GM23338 (cell line): ENCODE data around the gene SFR1. TPM values are rescaled to one million over a fixed set of nuclear protein-coding genes. Genes with fewer than 3 reads are reported as not detected.

Source experiments
- ATAC-seq: fragments of 200-7000 bp; cut with Tn5 transposase; 3 replicates; pipeline ENCODE4 v1.9.1; 2020
- DNase-seq: peaks from one replicate; pipeline ENCODE4 v3.0.0-alpha.2; 2015; ENCODE audit warnings: low spot score
- H2AFZ ChIP-seq: fragments of 200-600 bp; sonication (generic); 2 replicates; pipeline ENCODE4 v1.8.0; 2016; ENCODE audit warnings: antibody characterized with exemption, mild to moderate bottlenecking, moderate library complexity
- H3F3A ChIP-seq: fragments of 200-600 bp; sonication (generic); replicated peaks from 2 replicates; pipeline ENCODE4 v1.8.0; 2017; ENCODE audit warnings: antibody characterized with exemption, mixed run types, low read depth
- H3K27ac ChIP-seq: fragments of 200-600 bp; sonication (generic); 2 replicates; pipeline ENCODE4 v1.6.1; 2016; ENCODE audit warnings: low read depth
- H3K27me3 ChIP-seq: fragments of 200-600 bp; sonication (generic); 2 replicates; pipeline ENCODE4 v1.8.0; 2016; ENCODE audit warnings: mild to moderate bottlenecking, mixed run types, moderate library complexity; ENCODE audit not compliant: insufficient read depth
- H3K36me3 ChIP-seq: fragments of 200-600 bp; sonication (generic); 2 replicates; pipeline ENCODE4 v1.8.0; 2016; ENCODE audit warnings: mild to moderate bottlenecking; ENCODE audit not compliant: insufficient read depth
- H3K4me1 ChIP-seq: fragments of 200-600 bp; sonication (generic); 2 replicates; pipeline ENCODE4 v1.8.0; 2016; ENCODE audit warnings: mild to moderate bottlenecking, moderate library complexity; ENCODE audit not compliant: insufficient read depth
- H3K4me2 ChIP-seq: fragments of 200-600 bp; sonication (generic); 2 replicates; pipeline ENCODE4 v1.7.1; 2017; ENCODE audit warnings: mixed run types
- H3K4me3 ChIP-seq: fragments of 200-600 bp; sonication (generic); 2 replicates; pipeline ENCODE4 v1.6.1; 2016; ENCODE audit warnings: mixed run types
- H3K79me2 ChIP-seq: fragments of 200-600 bp; sonication (generic); replicated peaks from 2 replicates; pipeline ENCODE4 v1.8.0; 2017; ENCODE audit warnings: mild to moderate bottlenecking; ENCODE audit not compliant: insufficient read depth
- H3K9me2 ChIP-seq: fragments of 200-600 bp; sonication (generic); 2 replicates; pipeline ENCODE4 v1.8.0; 2017; ENCODE audit not compliant: insufficient read depth
- H4K20me1 ChIP-seq: fragments of 200-600 bp; sonication (generic); replicated peaks from 2 replicates; pipeline ENCODE4 v1.8.0; 2017; ENCODE audit warnings: mild to moderate bottlenecking; ENCODE audit not compliant: insufficient read depth
- H3K27ac Mint-ChIP-seq: 2 replicates; pipeline ENCODE4 v1.8.0; 2020; ENCODE audit warnings: inconsistent platforms, mild to moderate bottlenecking, moderate library complexity, mixed read lengths
- H3K27me3 Mint-ChIP-seq: 3 replicates; pipeline ENCODE4 v1.8.0; 2022; ENCODE audit warnings: low read depth, mild to moderate bottlenecking, moderate library complexity, mixed read lengths, inconsistent platforms; ENCODE audit not compliant: insufficient read depth, poor library complexity
- H3K36me3 Mint-ChIP-seq: 3 replicates; pipeline ENCODE4 v1.8.0; 2021; ENCODE audit warnings: low read depth, mild to moderate bottlenecking, inconsistent platforms, moderate library complexity, mixed read lengths
- H3K4me1 Mint-ChIP-seq: 3 replicates; pipeline ENCODE4 v1.8.0; 2020; ENCODE audit warnings: mild to moderate bottlenecking, inconsistent platforms, mixed read lengths
- H3K4me3 Mint-ChIP-seq: 3 replicates; pipeline ENCODE4 v1.8.0; 2021; ENCODE audit warnings: moderate library complexity, mild to moderate bottlenecking, inconsistent platforms, mixed read lengths
- H3K9me3 Mint-ChIP-seq: 3 replicates; pipeline ENCODE4 v1.8.0; 2020; ENCODE audit warnings: moderate library complexity, mild to moderate bottlenecking, inconsistent platforms, mixed read lengths
- CREB1 ChIP-seq: fragments of 250-450 bp; sonication (Bioruptor Pico); IDR thresholded peaks from 2 replicates; pipeline ENCODE4 v1.5.0; 2020; ENCODE audit warnings: low read depth, mild to moderate bottlenecking, moderate library complexity
- EZH2 ChIP-seq: fragments of 200-600 bp; sonication (generic); IDR thresholded peaks from one replicate; pipeline ENCODE4 v1.8.0; 2017; ENCODE audit warnings: antibody characterized with exemption, mild to moderate bottlenecking, low read depth; ENCODE audit not compliant: unreplicated experiment
- JUNB ChIP-seq: IDR thresholded peaks from one replicate; pipeline ENCODE4 v1.6.1; 2016; ENCODE audit warnings: antibody characterized with exemption; ENCODE audit not compliant: unreplicated experiment
- NANOG ChIP-seq: IDR thresholded peaks from 2 replicates; pipeline ENCODE4 v1.6.1; 2016; ENCODE audit warnings: antibody characterized with exemption, borderline replicate concordance
- POLR2AphosphoS5 ChIP-seq: IDR thresholded peaks from 2 replicates; pipeline ENCODE4 v1.6.1; 2016; ENCODE audit warnings: antibody characterized with exemption, low read depth
- ZNF114 ChIP-seq: fragments of 250-450 bp; sonication (Bioruptor Pico); IDR thresholded peaks from 2 replicates; pipeline ENCODE4 v1.5.0; 2020; ENCODE audit warnings: mild to moderate bottlenecking, moderate library complexity
- ZNF331 ChIP-seq: fragments of 250-450 bp; sonication (Bioruptor Pico); IDR thresholded peaks from 2 replicates; pipeline ENCODE4 v1.5.0; 2020; ENCODE audit warnings: low read depth, mild to moderate bottlenecking, moderate library complexity
- polyA plus RNA-seq: library from polyadenylated mRNA; unstranded; fragments of >200 nt; fragmentation: Nextera tagmentation; extraction: Ambion mirVana; gene quantifications from 2 replicates; pipeline ENCODE4 v1.2.1, GENCODE V29; 2016
- total RNA-seq: library from RNA; depleted of rRNA; stranded (reverse); fragments of >200 nt; shearing (Covaris generic); gene quantifications from 2 replicates; pipeline ENCODE4 v1.2.3, GENCODE V29; 2014
- TF ChIP-seq, protein P1 (sequence below), 2 experiments: fragments of 200-600 bp in 1 of 2; sonication (generic) in 1 of 2; conservative IDR thresholded peaks; 2 replicates each; pipeline versions ENCODE4 v1.5.1 to v1.6.1; 2016 to 2017; ENCODE audit warnings: antibody characterized with exemption in 2 of 2, low read depth in 2 of 2, mild to moderate bottlenecking in 2 of 2, moderate library complexity in 1 of 2
- TF ChIP-seq, protein P2 (sequence below): IDR thresholded peaks from 2 replicates; pipeline ENCODE4 v1.6.1; 2016; ENCODE audit warnings: antibody characterized with exemption
- TF ChIP-seq, protein P3 (sequence below): IDR thresholded peaks from one replicate; pipeline ENCODE4 v1.6.1; 2018; ENCODE audit warnings: antibody characterized with exemption; ENCODE audit not compliant: unreplicated experiment

Gene SFR1
- total and polyA plus RNA-seq, 2 experiments from 2014 or later: 8.3 to 13.0 TPM

DNA sequence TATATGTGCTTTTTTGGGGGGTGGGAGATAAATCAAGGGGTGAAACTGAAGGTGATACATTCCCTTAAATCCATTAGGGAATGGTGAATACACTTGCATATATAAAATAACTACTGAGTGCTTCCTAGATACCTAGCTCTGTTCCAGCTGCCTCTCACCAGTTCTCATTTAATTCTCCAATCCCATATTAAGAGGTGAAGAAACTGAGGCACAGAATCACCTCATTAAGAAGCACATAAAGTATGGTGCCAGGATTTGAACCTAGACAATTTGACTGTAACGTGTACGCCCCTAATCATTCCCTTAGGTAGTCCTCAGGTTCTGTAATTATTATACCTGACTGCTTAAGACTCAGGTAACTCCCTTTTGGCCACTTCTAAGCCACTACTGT lies 1.5 kb upstream of the SFR1 start:
- Mint-ChIP-seq H3K27me3 (peaks cover 8% of the 10 kb centered on the region), H3K4me1 (peaks cover 25% of the 10 kb centered on the region), H3K9me3 (no peaks in the 10 kb centered on the region), H3K4me3 (peak overlapping the region; percentile 89), H3K27ac (peak overlapping the region; percentile 100), H3K36me3 (peaks cover 4% of the 10 kb centered on the region)
- Histone ChIP-seq H3K79me2 (no peaks in the 10 kb centered on the region), H3K4me3 (peak overlapping the region; percentile 75), H3F3A (peaks cover 4% of the 10 kb centered on the region; the same call in 1 of the 2 replicates), H3K36me3 (no peaks in the 10 kb centered on the region), H3K4me1 (peaks cover 14% of the 10 kb centered on the region; the same call in 1 of the 2 replicates), H3K27me3 (no peaks in the 10 kb centered on the region), H3K27ac (peak overlapping the region; percentile 100), H3K4me2 (peak overlapping the region; percentile 91), H4K20me1 (no peaks in the 10 kb centered on the region), H2AFZ (peak overlapping the region; percentile 49; the same call in 1 of the 2 replicates), H3K9me2 (no peaks in the 10 kb centered on the region)
- DNase-seq: no peak
- no peak for ATAC-seq
- TF ChIP-seq, protein P1, sequence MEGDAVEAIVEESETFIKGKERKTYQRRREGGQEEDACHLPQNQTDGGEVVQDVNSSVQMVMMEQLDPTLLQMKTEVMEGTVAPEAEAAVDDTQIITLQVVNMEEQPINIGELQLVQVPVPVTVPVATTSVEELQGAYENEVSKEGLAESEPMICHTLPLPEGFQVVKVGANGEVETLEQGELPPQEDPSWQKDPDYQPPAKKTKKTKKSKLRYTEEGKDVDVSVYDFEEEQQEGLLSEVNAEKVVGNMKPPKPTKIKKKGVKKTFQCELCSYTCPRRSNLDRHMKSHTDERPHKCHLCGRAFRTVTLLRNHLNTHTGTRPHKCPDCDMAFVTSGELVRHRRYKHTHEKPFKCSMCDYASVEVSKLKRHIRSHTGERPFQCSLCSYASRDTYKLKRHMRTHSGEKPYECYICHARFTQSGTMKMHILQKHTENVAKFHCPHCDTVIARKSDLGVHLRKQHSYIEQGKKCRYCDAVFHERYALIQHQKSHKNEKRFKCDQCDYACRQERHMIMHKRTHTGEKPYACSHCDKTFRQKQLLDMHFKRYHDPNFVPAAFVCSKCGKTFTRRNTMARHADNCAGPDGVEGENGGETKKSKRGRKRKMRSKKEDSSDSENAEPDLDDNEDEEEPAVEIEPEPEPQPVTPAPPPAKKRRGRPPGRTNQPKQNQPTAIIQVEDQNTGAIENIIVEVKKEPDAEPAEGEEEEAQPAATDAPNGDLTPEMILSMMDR (conservative IDR thresholded peaks at IDR 0.05; ENCODE audit: low read depth in 2 of 2): no peak
- TF ChIP-seq POLR2AphosphoS5: no peak
- no peak for TF ChIP-seq ZNF331 (CRISPR knock-in tag)
- TF ChIP-seq EZH2: no peak
- no peak for TF ChIP-seq CREB1 (CRISPR knock-in tag)
- TF ChIP-seq, protein P2, sequence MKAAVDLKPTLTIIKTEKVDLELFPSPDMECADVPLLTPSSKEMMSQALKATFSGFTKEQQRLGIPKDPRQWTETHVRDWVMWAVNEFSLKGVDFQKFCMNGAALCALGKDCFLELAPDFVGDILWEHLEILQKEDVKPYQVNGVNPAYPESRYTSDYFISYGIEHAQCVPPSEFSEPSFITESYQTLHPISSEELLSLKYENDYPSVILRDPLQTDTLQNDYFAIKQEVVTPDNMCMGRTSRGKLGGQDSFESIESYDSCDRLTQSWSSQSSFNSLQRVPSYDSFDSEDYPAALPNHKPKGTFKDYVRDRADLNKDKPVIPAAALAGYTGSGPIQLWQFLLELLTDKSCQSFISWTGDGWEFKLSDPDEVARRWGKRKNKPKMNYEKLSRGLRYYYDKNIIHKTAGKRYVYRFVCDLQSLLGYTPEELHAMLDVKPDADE: no peak
- TF ChIP-seq ZNF114 (CRISPR knock-in tag): no peak
- no peak for TF ChIP-seq JUNB
- TF ChIP-seq, protein P3, sequence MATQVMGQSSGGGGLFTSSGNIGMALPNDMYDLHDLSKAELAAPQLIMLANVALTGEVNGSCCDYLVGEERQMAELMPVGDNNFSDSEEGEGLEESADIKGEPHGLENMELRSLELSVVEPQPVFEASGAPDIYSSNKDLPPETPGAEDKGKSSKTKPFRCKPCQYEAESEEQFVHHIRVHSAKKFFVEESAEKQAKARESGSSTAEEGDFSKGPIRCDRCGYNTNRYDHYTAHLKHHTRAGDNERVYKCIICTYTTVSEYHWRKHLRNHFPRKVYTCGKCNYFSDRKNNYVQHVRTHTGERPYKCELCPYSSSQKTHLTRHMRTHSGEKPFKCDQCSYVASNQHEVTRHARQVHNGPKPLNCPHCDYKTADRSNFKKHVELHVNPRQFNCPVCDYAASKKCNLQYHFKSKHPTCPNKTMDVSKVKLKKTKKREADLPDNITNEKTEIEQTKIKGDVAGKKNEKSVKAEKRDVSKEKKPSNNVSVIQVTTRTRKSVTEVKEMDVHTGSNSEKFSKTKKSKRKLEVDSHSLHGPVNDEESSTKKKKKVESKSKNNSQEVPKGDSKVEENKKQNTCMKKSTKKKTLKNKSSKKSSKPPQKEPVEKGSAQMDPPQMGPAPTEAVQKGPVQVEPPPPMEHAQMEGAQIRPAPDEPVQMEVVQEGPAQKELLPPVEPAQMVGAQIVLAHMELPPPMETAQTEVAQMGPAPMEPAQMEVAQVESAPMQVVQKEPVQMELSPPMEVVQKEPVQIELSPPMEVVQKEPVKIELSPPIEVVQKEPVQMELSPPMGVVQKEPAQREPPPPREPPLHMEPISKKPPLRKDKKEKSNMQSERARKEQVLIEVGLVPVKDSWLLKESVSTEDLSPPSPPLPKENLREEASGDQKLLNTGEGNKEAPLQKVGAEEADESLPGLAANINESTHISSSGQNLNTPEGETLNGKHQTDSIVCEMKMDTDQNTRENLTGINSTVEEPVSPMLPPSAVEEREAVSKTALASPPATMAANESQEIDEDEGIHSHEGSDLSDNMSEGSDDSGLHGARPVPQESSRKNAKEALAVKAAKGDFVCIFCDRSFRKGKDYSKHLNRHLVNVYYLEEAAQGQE: no peak
- no peak for TF ChIP-seq NANOG
